Smooth muscle cell of the pulmonary artery (primary cell): Measurements from ENCODE around the gene METTL21A. TPM values are rescaled to one million over a fixed set of nuclear protein-coding genes. Genes with fewer than 3 reads are reported as not detected.

Experiments used
- total RNA-seq: library from RNA; depleted of rRNA; stranded (reverse); fragments of >200 nt; gene quantifications from 2 replicates; pipeline ENCODE4 v1.2.3, GENCODE V29; 2014

Gene METTL21A
- 8.7 and 12.7 TPM in 2 replicates for total RNA-seq

GRCh38 chr2:207625014-207625907 lies at the start of gene METTL21A:
TSS of gene METTL21A (minus strand) at chr2:207625394. CDS start at chr2:207624375, 1,019 bp downstream.

Other genes starting within 250 kb of the METTL21A start
- gene CREB1, start 95.4 kb downstream of the METTL21A start, total RNA-seq = 45.4 and 49.4 TPM in 2 replicates
- 17.7 and 22.7 TPM in 2 replicates for gene CCNYL1, start 86.2 kb upstream of the METTL21A start, total RNA-seq
- 1.0 and 2.2 TPM in 2 replicates for gene FZD5, start 144.5 kb upstream of the METTL21A start, total RNA-seq